Kidney (tissue), 22 donors: ENCODE results near the gene SEMA4G. TPM values are rescaled to one million over a fixed set of nuclear protein-coding genes. Genes with fewer than 3 reads are reported as not detected.

Experiments
- DNase-seq, 5 donors: peaks; one replicate each; pipeline ENCODE4 v3.0.0-alpha.2; 2013 to 2020
- FAIRE-seq: peaks from 2 replicates; lab custom pipeline; 2012; peaks lifted over from hg19 to GRCh38; lab: Jason Lieb, UNC
- H3K27ac ChIP-seq, 2 donors: one replicate each; pipeline ENCODE4 v1.7.0; 2013; ENCODE audit warnings: low read depth in 2 of 2, low read length in 2 of 2, inconsistent platforms in 1 of 2
- H3K27me3 ChIP-seq: one replicate; pipeline ENCODE4 v1.7.1; 2013; ENCODE audit warnings: low read length, inconsistent platforms; ENCODE audit not compliant: control insufficient read depth, insufficient read depth
- H3K36me3 ChIP-seq, 3 donors: one replicate each; pipeline versions ENCODE4 v1.7.0 to v1.7.1; 2013; ENCODE audit warnings: low read length in 3 of 3, control low read depth in 1 of 3, inconsistent platforms in 1 of 3; ENCODE audit not compliant: insufficient read depth in 3 of 3, control insufficient read depth in 2 of 3
- H3K4me1 ChIP-seq, 3 donors: one replicate each; pipeline versions ENCODE4 v1.7.0 to v1.7.1; 2013; ENCODE audit warnings: low read length in 3 of 3, inconsistent platforms in 1 of 3, low read depth in 1 of 3; ENCODE audit not compliant: control insufficient read depth in 2 of 3, insufficient read depth in 2 of 3
- H3K4me3 ChIP-seq, 3 donors: one replicate each; pipeline versions ENCODE4 v1.7.0 to v1.8.1; 2013; ENCODE audit warnings: low read length in 3 of 3, control low read depth in 1 of 3, inconsistent platforms in 1 of 3
- H3K9ac ChIP-seq, 3 donors: one replicate each; pipeline versions ENCODE4 v1.7.0 to v1.7.1; 2013; ENCODE audit warnings: low read length in 3 of 3, control low read depth in 1 of 3, inconsistent platforms in 1 of 3
- H3K9me3 ChIP-seq, 3 donors: one replicate each; pipeline versions ENCODE4 v1.7.0 to v1.7.1; 2013; ENCODE audit warnings: low read length in 3 of 3, control low read depth in 1 of 3, inconsistent platforms in 1 of 3; ENCODE audit not compliant: control insufficient read depth in 2 of 3, insufficient read depth in 1 of 3
- CTCF ChIP-seq: IDR thresholded peaks from 3 replicates; pipeline ENCODE4 v1.5.1; 2012; ENCODE audit warnings: mild to moderate bottlenecking, moderate library complexity, borderline replicate concordance; ENCODE audit not compliant: insufficient read depth; ENCODE audit errors: extremely low read depth
- intact Hi-C: fragments of 100-400 bp; cut with DNase I; formaldehyde crosslinking; loops from one replicate; pipeline ENCODE4 v1.11.1; 2022
- long read RNA-seq, 10 donors: library from polyadenylated mRNA in 1 of 10; unstranded in 1 of 10; transcript quantifications; one replicate each; pipeline ENCODE4 v2.0.0 and lab custom pipeline, GENCODE V29; 2021 to 2026
- polyA plus RNA-seq: library from polyadenylated mRNA; stranded (reverse); fragments of 350-450 nt; fragmentation: Illumina TruSeq; extraction: RNeasy Lipid Tissue Mini Kit (QIAGEN cat#74804); gene quantifications from one replicate; pipeline ENCODE4 v1.2.3, GENCODE V29; 2014; ENCODE audit warnings: low read depth, low replicate concordance; ENCODE audit not compliant: insufficient read depth
- total RNA-seq: library from RNA; stranded (reverse); fragmentation: NEBNext Ultra II Directional; extraction: Animal tissue kit (Norgen Biotek cat#: 25700); gene quantifications from one replicate; pipeline ENCODE4 v1.2.1, GENCODE V29; 2021
- donor health status: control.
- donor health status: control.
- donor health status: control.
- donor health status: control.
- donor health status: control.
- donor health status: DM: yes; HTN: yes; CAD: no.
- donor health status: Normal renal cell carcinoma (clear cell type).

The SEMA4G gene
- total RNA-seq (6.1 TPM), polyA plus RNA-seq (23.5 TPM)
- long read RNA-seq, donor 1, transcript SEMA4G-212 (2 exons, 1,171 nt), result major isoform, 5 of 11 reads
- long read RNA-seq, donor 1, partial matches to known transcripts, result 6 of 11 reads
- long read RNA-seq, donor 1, other reads (novel, unspliced or antisense), result 0 of 11 reads
- long read RNA-seq, donor 2, partial matches to known transcripts, result 83 of 181 reads
- long read RNA-seq, donor 2, other reads (novel, unspliced or antisense), result 95 of 181 reads
- long read RNA-seq, donor 3, transcript SEMA4G-212 (2 exons, 1,171 nt), result major isoform, 5 of 5 reads
- long read RNA-seq, donor 3, partial matches to known transcripts, result 0 of 5 reads
- long read RNA-seq, donor 3, other reads (novel, unspliced or antisense), result 0 of 5 reads
- long read RNA-seq, donor 4, result 0 reads
- long read RNA-seq, donor 5, result 0 reads
- long read RNA-seq, donor 6, result 0 reads
- long read RNA-seq, donor 7, result 0 reads
- long read RNA-seq, donor 8, partial matches to known transcripts, result 144 of 193 reads
- long read RNA-seq, donor 8, other reads (novel, unspliced or antisense), result 47 of 193 reads
- long read RNA-seq, donor 9, partial matches to known transcripts, result 0 of 3 reads
- long read RNA-seq, donor 9, other reads (novel, unspliced or antisense), result 0 of 3 reads
- long read RNA-seq, donor 10, partial matches to known transcripts, result 117 of 119 reads
- long read RNA-seq, donor 10, other reads (novel, unspliced or antisense), result 0 of 119 reads

- peak within 1 kb of the TSS; percentile 10 to 61 for H3K27ac ChIP-seq
- no peaks in the 10 kb centered on the region for H3K27me3 ChIP-seq
- DNase-seq (peak; percentile 57 to 88 (median 68)), FAIRE-seq (no peak)
- H3K36me3 ChIP-seq, result peaks cover 2 to 5% (median 4%) of the 10 kb centered on the region in 3 donors
- H3K4me3 ChIP-seq, result peak within 1 kb of the TSS; percentile 54 to 76 (median 60)
- peaks cover 5 to 24% (median 24%) of the 10 kb centered on the region in 3 donors for H3K4me1 ChIP-seq
- intact Hi-C loops, result no loop called here
- peak; percentile 49 for TF ChIP-seq CTCF
- H3K9ac ChIP-seq, result peak within 1 kb of the TSS; percentile 20 to 70 (median 35)
- H3K9me3 ChIP-seq, result no peaks in the 10 kb centered on the region
Measured at GRCh38 chr10:100969187-100970075, at the start of gene SEMA4G. Gene SEMA4G, plus strand, starts transcription at chr10:100969504. Its CDS starts 3,409 bp downstream, at chr10:100972913.

GRCh38 chr10:100923580-100923979, 45.7 kb upstream of the SEMA4G start:
- no peaks in the 10 kb centered on the region for H3K4me1 ChIP-seq
- H3K27me3 ChIP-seq, result no peaks in the 10 kb centered on the region
- H3K36me3 ChIP-seq, result peaks cover 7 to 49% (median 20%) of the 10 kb centered on the region in 3 donors
- no peak overlapping the region for H3K4me3 ChIP-seq
- DNase-seq (no peak), FAIRE-seq (no peak)
- H3K9me3 ChIP-seq, result no peaks in the 10 kb centered on the region
- no peak overlapping the region for H3K9ac ChIP-seq
- TF ChIP-seq CTCF, result no peak
- intact Hi-C loops, result no loop called here
- H3K27ac ChIP-seq, result no peak overlapping the region

- FAIRE-seq, result no peak
Measured at GRCh38 chr10:100927266-100927665, 42.0 kb upstream of the SEMA4G start.

More at GRCh38 chr10:100927266-100927665, 42.0 kb upstream of the SEMA4G start:
- intact Hi-C loops, result no loop called here
- H3K4me3 ChIP-seq, result no peak overlapping the region
- no peak for TF ChIP-seq CTCF
- DNase-seq, result no peak
- no peaks in the 10 kb centered on the region for H3K9me3 ChIP-seq
- H3K9ac ChIP-seq, result no peak overlapping the region
- no peaks in the 10 kb centered on the region for H3K27me3 ChIP-seq
- no peaks in the 10 kb centered on the region for H3K4me1 ChIP-seq
- peaks cover 7 to 58% (median 23%) of the 10 kb centered on the region in 3 donors for H3K36me3 ChIP-seq
- no peak overlapping the region for H3K27ac ChIP-seq
